Ecto neural progenitor cell (in vitro differentiated cells): ENCODE data around the gene THRA.
"Not testable (repeated sequence)": the region's sequence is repeated elsewhere in the genome, so short reads cannot be mapped to it uniquely, and the experiment has no call there.

Experiments
- DNase-seq: peaks from one replicate; pipeline ENCODE4 v3.0.0-alpha.2; 2018; ENCODE audit warnings: low spot score

THRA gene

GRCh38 chr17:40113110-40113906, 50.5 kb downstream of the THRA start:
- peak; percentile 94 for DNase-seq

- DNase-seq: no peak
Observed at GRCh38 chr17:40113907-40114245, 51.1 kb downstream of the THRA start.

- no peak for DNase-seq
Observed at GRCh38 chr17:40115101-40115436, 52.3 kb downstream of the THRA start.

GRCh38 chr17:40121181-40122135, 58.7 kb downstream of the THRA start, which contains the start of gene MSL1:
MSL1 (plus strand) TSS chr17:40121971; CDS start chr17:40122613, 642 bp downstream.
- peak; percentile 97 for DNase-seq

GRCh38 chr17:40122136-40122998, 59.6 kb downstream of the THRA start:
- DNase-seq: peak; percentile 84

GRCh38 chr17:40122999-40123810, 60.4 kb downstream of the THRA start:
- peak; percentile 89 for DNase-seq

- no peak for DNase-seq
Observed at GRCh38 chr17:40123811-40124114, 61.0 kb downstream of the THRA start.

GRCh38 chr17:40124279-40125141, 61.7 kb downstream of the THRA start:
- no peak for DNase-seq

GRCh38 chr17:40129498-40129897, 66.7 kb downstream of the THRA start:
- no peak for DNase-seq

- no peak for DNase-seq
Observed at GRCh38 chr17:40130352-40131042, 67.7 kb downstream of the THRA start.

GRCh38 chr17:40134184-40134583, 71.4 kb downstream of the THRA start:
- no peak for DNase-seq

- DNase-seq: no peak
Observed at GRCh38 chr17:40135817-40136216, 73.1 kb downstream of the THRA start.

- peak; percentile 60 for DNase-seq
Observed at GRCh38 chr17:40139566-40140058, 76.8 kb downstream of the THRA start.

GRCh38 chr17:40143166-40143565, 80.4 kb downstream of the THRA start:
- DNase-seq: not testable (repeated sequence)
